Cardiac muscle cell (in vitro differentiated cells and primary cell): ENCODE results near the gene FBXL17. TPM values are rescaled to one million over a fixed set of nuclear protein-coding genes. Genes with fewer than 3 reads are reported as not detected.

Source experiments
- DNase-seq, 2 donors: peaks; one replicate each; pipeline versions ENCODE4 v3.0.0 to v3.0.0-alpha.2; 2010 to 2017; ENCODE audit warnings: low read depth in 1 of 2, low spot score in 1 of 2
- H3K27ac ChIP-seq: fragments of 200-600 bp; sonication (generic); 2 replicates; pipeline ENCODE4 v1.5.1; 2016
- H3K27me3 ChIP-seq: fragments of 200-600 bp; sonication (generic); 2 replicates; pipeline ENCODE4 v1.6.0; 2016; ENCODE audit warnings: control low read depth
- H3K36me3 ChIP-seq: fragments of 200-600 bp; sonication (generic); 2 replicates; pipeline ENCODE4 v1.5.1; 2016; ENCODE audit warnings: control low read depth
- H3K4me1 ChIP-seq: fragments of 200-600 bp; sonication (generic); 2 replicates; pipeline ENCODE4 v1.8.1; 2017; ENCODE audit warnings: low read depth, mild to moderate bottlenecking, mixed run types
- H3K4me3 ChIP-seq: fragments of 200-600 bp; sonication (generic); 2 replicates; pipeline ENCODE4 v1.5.1; 2016; ENCODE audit warnings: mild to moderate bottlenecking
- H3K9me3 ChIP-seq: fragments of 200-600 bp; sonication (generic); 2 replicates; pipeline ENCODE4 v1.5.1; 2017; ENCODE audit warnings: low read depth, mild to moderate bottlenecking, control low read depth
- polyA plus RNA-seq: library from polyadenylated mRNA; unstranded; fragments of >200 nt; fragmentation: Nextera tagmentation; extraction: Ambion mirVana; gene quantifications from 2 replicates; pipeline ENCODE4 v1.2.1, GENCODE V29; 2016
- total RNA-seq: library from RNA; depleted of rRNA; stranded (reverse); fragments of >200 nt; gene quantifications from 2 replicates; pipeline ENCODE4 v1.2.3, GENCODE V29; 2016
- TF ChIP-seq, protein P1 (sequence below): IDR thresholded peaks from 2 replicates; pipeline ENCODE4 v1.5.1; 2012; ENCODE audit warnings: low read depth, mild to moderate bottlenecking, low read length

The FBXL17 gene
- total and polyA plus RNA-seq, 2 experiments from 2014 or later = 18.3 to 22.9 TPM

DNA sequence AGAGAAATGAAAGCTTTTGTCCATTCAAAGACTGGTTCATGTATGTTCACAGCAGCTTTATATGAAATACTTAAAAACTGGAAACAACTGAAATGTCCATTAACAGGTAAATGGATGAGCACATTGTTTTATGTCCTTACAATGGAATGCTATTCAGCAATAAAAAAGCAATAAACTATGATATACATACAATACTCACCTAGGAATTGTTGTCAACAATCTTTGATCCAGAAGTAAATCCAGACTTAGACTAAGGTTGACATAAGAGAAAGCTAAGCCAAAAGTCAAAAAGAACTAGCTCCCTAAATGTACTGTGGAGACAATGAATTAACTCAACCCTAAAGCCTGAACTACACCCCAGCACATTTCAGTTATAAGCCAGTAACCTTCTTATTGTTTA, 54.9 kb downstream of the FBXL17 start:
- DNase-seq = no peak
- H3K27ac ChIP-seq = no peak overlapping the region
- no peak overlapping the region for H3K4me3 ChIP-seq
- no peaks in the 10 kb centered on the region for H3K4me1 ChIP-seq
- H3K27me3 ChIP-seq = no peaks in the 10 kb centered on the region
- TF ChIP-seq, protein P1, sequence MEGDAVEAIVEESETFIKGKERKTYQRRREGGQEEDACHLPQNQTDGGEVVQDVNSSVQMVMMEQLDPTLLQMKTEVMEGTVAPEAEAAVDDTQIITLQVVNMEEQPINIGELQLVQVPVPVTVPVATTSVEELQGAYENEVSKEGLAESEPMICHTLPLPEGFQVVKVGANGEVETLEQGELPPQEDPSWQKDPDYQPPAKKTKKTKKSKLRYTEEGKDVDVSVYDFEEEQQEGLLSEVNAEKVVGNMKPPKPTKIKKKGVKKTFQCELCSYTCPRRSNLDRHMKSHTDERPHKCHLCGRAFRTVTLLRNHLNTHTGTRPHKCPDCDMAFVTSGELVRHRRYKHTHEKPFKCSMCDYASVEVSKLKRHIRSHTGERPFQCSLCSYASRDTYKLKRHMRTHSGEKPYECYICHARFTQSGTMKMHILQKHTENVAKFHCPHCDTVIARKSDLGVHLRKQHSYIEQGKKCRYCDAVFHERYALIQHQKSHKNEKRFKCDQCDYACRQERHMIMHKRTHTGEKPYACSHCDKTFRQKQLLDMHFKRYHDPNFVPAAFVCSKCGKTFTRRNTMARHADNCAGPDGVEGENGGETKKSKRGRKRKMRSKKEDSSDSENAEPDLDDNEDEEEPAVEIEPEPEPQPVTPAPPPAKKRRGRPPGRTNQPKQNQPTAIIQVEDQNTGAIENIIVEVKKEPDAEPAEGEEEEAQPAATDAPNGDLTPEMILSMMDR = no peak
- no peaks in the 10 kb centered on the region for H3K36me3 ChIP-seq
- no peaks in the 10 kb centered on the region for H3K9me3 ChIP-seq

DNA sequence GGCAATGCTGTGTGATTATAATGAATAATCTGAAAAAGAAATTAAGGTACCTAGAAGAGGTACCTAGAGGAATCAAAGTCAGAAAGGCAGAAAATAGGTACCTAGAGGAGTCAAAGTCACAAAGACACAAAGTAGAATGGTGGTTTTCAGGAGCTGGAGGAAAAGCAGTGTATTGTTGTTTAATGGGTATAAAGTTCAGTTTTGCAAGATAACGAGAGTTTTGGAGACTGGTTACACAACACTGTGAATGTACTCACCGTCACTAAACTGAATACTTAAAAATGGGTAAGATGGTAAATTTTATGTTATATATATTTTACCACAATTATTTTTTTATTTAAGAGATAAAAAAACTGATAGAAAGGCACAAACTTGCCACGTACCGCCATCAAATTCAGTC, 57.0 kb downstream of the FBXL17 start:
- TF ChIP-seq, protein P1 = no peak
- DNase-seq = no peak
- H3K36me3 ChIP-seq = no peaks in the 10 kb centered on the region

DNA sequence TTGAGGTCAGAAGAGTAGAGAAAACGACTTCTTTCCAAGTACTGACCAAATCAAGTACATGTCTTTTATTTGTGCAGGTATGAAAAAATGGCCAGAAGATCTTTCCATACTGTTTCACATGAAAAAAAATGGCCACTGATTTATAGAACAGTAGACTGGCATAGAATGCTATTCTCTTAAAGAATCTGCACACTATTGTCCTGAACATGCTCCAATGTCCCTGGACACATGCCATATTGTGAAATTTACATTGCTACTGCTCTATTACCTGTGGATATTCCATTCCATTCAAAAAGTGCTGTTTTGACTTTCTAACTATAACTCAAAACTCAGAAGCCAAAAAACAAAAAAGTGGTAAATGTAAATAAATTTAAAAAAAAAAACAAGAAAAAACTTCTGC, 60.6 kb downstream of the FBXL17 start:
- DNase-seq = peak in 1 of 2 donors; percentile 14
- H3K9me3 ChIP-seq = no peaks in the 10 kb centered on the region
- TF ChIP-seq, protein P1 = no peak
- no peaks in the 10 kb centered on the region for H3K4me1 ChIP-seq
- H3K36me3 ChIP-seq = no peaks in the 10 kb centered on the region
- H3K27me3 ChIP-seq = no peaks in the 10 kb centered on the region
- H3K4me3 ChIP-seq = no peak overlapping the region
- H3K27ac ChIP-seq = no peak overlapping the region

More for the DNA sequence above, 57.0 kb downstream of the FBXL17 start:
- Histone ChIP-seq H3K9me3 (no peaks in the 10 kb centered on the region), H3K27me3 (no peaks in the 10 kb centered on the region), H3K4me1 (no peaks in the 10 kb centered on the region), H3K4me3 (no peak overlapping the region), H3K27ac (no peak overlapping the region)

DNA sequence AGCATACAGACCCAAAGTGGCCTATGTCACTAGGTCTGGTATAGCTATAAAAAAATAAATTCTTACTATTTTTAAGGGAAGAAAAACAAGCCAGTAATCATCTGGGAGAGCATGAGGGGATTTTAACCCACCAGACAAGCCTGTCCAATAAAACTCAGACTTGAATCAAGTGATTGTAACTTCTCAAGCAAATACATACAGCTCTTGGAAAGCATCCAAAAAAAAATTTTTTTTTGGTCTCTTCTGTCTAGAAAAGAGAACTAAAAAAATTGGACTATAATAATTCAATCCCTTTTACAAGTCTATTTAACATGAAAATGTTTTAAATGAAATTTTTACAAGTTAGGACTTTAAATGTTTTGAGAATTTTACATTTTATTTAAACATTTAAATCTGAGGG, 61.7 kb downstream of the FBXL17 start:
- H3K9me3 ChIP-seq = no peaks in the 10 kb centered on the region
- DNase-seq = no peak
- H3K27me3 ChIP-seq = no peaks in the 10 kb centered on the region
- no peaks in the 10 kb centered on the region for H3K36me3 ChIP-seq
- TF ChIP-seq, protein P1 = no peak
- no peak overlapping the region for H3K4me3 ChIP-seq
- no peaks in the 10 kb centered on the region for H3K4me1 ChIP-seq
- H3K27ac ChIP-seq = no peak overlapping the region

DNA sequence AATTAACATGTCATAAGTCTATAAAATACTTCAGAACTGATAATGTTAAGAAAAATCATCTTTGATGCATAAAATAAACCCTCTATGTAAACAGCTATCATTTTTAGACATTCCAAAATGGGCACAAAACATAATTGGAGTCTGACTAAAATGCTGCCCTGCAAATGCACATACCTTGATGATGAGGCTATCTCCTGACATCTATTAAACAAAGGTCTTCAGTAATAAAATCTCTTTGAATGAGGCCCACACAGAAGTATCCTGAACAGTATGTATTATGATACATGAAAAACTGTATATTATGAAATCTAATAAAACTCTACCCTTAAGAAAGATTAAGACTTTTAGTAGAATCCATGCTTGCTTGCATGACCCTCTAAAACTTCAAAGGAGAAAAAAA, 66.1 kb downstream of the FBXL17 start:
- no peaks in the 10 kb centered on the region for H3K9me3 ChIP-seq
- H3K4me3 ChIP-seq = no peak overlapping the region
- TF ChIP-seq, protein P1 = no peak
- no peak overlapping the region for H3K27ac ChIP-seq
- DNase-seq = no peak
- no peaks in the 10 kb centered on the region for H3K27me3 ChIP-seq
- no peaks in the 10 kb centered on the region for H3K36me3 ChIP-seq
- no peaks in the 10 kb centered on the region for H3K4me1 ChIP-seq

DNA sequence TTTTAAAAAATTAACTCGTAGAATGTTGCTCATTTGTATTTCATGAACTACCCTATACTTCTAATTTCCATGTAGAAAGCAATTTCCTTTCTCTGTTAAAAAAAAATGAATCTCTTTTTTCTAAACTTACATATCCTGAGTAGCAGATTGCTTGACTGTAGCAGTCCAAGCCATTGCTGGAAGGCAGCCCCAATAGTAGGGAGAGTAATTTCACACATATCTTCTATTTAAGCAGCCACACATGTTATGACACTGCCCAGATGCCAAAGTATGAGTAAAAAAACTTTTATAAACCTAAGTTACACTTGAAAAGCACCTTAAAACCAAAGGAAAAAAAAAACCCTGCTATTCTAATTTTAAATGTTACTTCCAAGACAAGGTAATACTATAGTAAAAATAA, 69.6 kb downstream of the FBXL17 start:
- TF ChIP-seq, protein P1 = no peak
- no peaks in the 10 kb centered on the region for H3K4me1 ChIP-seq
- DNase-seq = no peak
- no peak overlapping the region for H3K4me3 ChIP-seq
- no peaks in the 10 kb centered on the region for H3K27me3 ChIP-seq
- H3K36me3 ChIP-seq = no peaks in the 10 kb centered on the region
- no peaks in the 10 kb centered on the region for H3K9me3 ChIP-seq
- H3K27ac ChIP-seq = no peak overlapping the region
